Small intestine (tissue), 7 donors: ENCODE measurements around the gene IFNGR1. TPM values are rescaled to one million over a fixed set of nuclear protein-coding genes. Genes with fewer than 3 reads are reported as not detected.

ENCODE experiments used
- DNase-seq, 2 donors: peaks; one replicate each; pipeline versions ENCODE4 v3.0.0 to v3.0.0-alpha.2; 2013
- FAIRE-seq: peaks from 2 replicates; lab custom pipeline; 2012; peaks lifted over from hg19 to GRCh38; lab: Jason Lieb, UNC
- H3K27ac ChIP-seq, 3 donors: one replicate each; pipeline ENCODE4 v1.5.1; 2013; ENCODE audit warnings: low read length in 2 of 3, mild to moderate bottlenecking in 2 of 3, control low read depth in 1 of 3, inconsistent platforms in 1 of 3, low read depth in 1 of 3, moderate library complexity in 1 of 3
- H3K27me3 ChIP-seq, 3 donors: one replicate each; pipeline ENCODE4 v1.6.1; 2013; ENCODE audit warnings: low read length in 3 of 3, inconsistent platforms in 1 of 3; ENCODE audit not compliant: control insufficient read depth in 3 of 3, insufficient read depth in 3 of 3
- H3K36me3 ChIP-seq, 3 donors: one replicate each; pipeline ENCODE4 v1.6.1; 2013; ENCODE audit warnings: low read length in 3 of 3, inconsistent platforms in 1 of 3, low read depth in 1 of 3, mild to moderate bottlenecking in 1 of 3, moderate library complexity in 1 of 3; ENCODE audit not compliant: control insufficient read depth in 3 of 3, insufficient read depth in 2 of 3
- H3K4me1 ChIP-seq, 3 donors: one replicate each; pipeline ENCODE4 v1.6.1; 2013; ENCODE audit warnings: low read length in 2 of 3, inconsistent platforms in 1 of 3, low read depth in 1 of 3, mild to moderate bottlenecking in 1 of 3, moderate library complexity in 1 of 3; ENCODE audit not compliant: control insufficient read depth in 3 of 3, insufficient read depth in 2 of 3
- H3K4me3 ChIP-seq, 3 donors: one replicate each; pipeline ENCODE4 v1.5.1; 2013; ENCODE audit warnings: low read length in 3 of 3, control low read depth in 1 of 3, inconsistent platforms in 1 of 3, low read depth in 1 of 3, mild to moderate bottlenecking in 1 of 3, moderate library complexity in 1 of 3
- H3K9me3 ChIP-seq, 2 donors: one replicate each; pipeline ENCODE4 v1.6.1; 2013; ENCODE audit warnings: low read depth in 1 of 2, low read length in 1 of 2; ENCODE audit not compliant: control insufficient read depth in 2 of 2, insufficient read depth in 1 of 2
- WGBS, 3 donors: extraction: QIAGEN DNeasy Blood & Tissue Kit; methylation state at CpG; one replicate each; pipeline ENCODE4 v1.1.7; 2013; 5-methylcytosine and 5-hydroxymethylcytosine counted together
- polyA plus RNA-seq, 4 donors: library from polyadenylated mRNA; stranded (reverse) in 3 of 4; unstranded in 1 of 4; fragments of 200-250 nt in 3 of 4; fragments of 120-200 nt in 1 of 4; gene quantifications; one replicate each; pipeline versions ENCODE4 v1.2.1 to v1.2.3, GENCODE V29; 2013
- donor health status: healthy with polysubstance abuse.
- donor health status: control.
- donor health status: control.
- donor health status: Bipolar disorder and iron deficiency.
- donor health status: healthy.

IFNGR1 gene
- polyA plus RNA-seq, 4 donors = 78.1 to 109 (median 90.5) TPM

DNA sequence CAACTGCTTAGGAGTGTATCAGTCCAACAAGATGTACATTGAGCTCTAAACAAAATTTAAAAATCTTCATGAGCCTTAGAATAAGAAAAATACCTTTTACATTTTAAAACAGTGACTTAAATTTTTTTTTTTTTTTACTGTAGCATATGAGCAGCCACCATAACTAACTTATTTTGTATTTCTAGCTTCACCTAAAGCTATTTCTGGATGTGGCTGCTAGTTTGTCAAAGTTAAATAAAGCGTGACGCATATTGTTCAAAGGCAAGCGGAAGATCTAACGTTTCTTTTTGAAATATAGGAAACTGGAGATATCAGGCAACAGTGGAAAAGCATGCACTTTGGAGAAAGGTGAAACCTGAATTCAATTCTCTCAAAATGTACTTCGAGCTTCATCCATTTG, 42.5 kb downstream of the IFNGR1 start:
- no peak for FAIRE-seq
- Histone ChIP-seq H3K9me3 (peaks cover 0 to 20% of the 10 kb centered on the region in 2 donors), H3K4me3 (no peak overlapping the region), H3K4me1 (no peaks in the 10 kb centered on the region), H3K27ac (no peak overlapping the region), H3K36me3 (no peaks in the 10 kb centered on the region), H3K27me3 (no peaks in the 10 kb centered on the region)
- WGBS, 3 donors = 90 to 95% (median 93%) methylated on average over 5 of the region's 5 CpGs
- no peak for DNase-seq

- WGBS, 3 donors = 86 to 92% (median 87%) methylated on average over 1 of the region's 1 CpG
- DNase-seq (no peak), FAIRE-seq (peak; percentile 84)
- Histone ChIP-seq H3K27ac (no peak overlapping the region), H3K9me3 (peaks cover 0 to 14% of the 10 kb centered on the region in 2 donors), H3K36me3 (no peaks in the 10 kb centered on the region), H3K4me1 (no peaks in the 10 kb centered on the region), H3K27me3 (no peaks in the 10 kb centered on the region), H3K4me3 (no peak overlapping the region)
Measured at GRCh38 chr6:137175868-137176245, 43.3 kb downstream of the IFNGR1 start.

DNA sequence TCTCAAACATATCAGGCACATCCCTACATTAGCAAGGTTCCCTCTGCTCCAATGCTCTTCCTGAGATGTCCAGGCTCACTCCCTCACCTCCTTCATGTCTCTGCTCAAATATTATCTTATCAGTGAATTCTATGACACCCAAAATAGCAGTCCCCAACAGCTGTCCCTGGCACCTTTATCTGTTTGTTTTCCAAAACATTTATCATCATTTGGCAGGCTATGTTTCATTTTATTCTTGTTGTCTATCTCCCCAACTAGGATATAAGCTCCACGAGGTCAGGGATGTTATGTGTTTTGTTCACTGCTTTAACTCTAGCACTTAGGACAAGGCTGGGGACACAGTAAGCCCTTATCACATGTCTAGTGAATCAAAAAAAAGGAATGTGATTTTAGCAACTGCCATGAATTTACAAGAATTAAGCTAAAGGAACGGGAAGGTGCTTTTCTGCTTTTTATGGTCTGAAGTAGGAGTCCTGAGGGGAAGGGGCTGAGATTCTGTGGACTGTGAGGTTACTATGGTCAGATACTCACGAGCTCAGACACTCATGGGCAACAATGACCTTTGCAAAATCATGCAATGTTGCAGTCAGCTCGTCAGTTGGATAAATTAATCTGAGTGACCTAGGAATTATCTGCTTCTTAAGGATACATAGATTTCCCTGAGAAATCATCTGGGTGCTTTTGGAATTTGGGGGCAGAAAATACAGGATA, 43.9 kb downstream of the IFNGR1 start:
- H3K27me3 ChIP-seq = no peaks in the 10 kb centered on the region
- no peak for FAIRE-seq
- 32 to 57% (median 38%) methylated on average over 4 of the region's 4 CpGs for WGBS, 3 donors

GRCh38 chr6:137173501-137173900, 45.7 kb downstream of the IFNGR1 start, which contains the start of gene IL22RA2:
TSS of gene IL22RA2 (minus strand) at chr6:137173644. CDS start at chr6:137161749, 11,895 bp downstream.
- H3K36me3 ChIP-seq = no peaks in the 10 kb centered on the region
- DNase-seq (no peak), FAIRE-seq (no peak)
- no peaks in the 10 kb centered on the region for H3K27me3 ChIP-seq
- peaks cover 0 to 3% of the 10 kb centered on the region in 2 donors for H3K9me3 ChIP-seq
- no peak within 1 kb of the TSS for H3K27ac ChIP-seq
- no peak within 1 kb of the TSS for H3K4me3 ChIP-seq
- WGBS, 3 donors = 95 to 97% (median 95%) methylated on average over 4 of the region's 4 CpGs
- no peaks in the 10 kb centered on the region for H3K4me1 ChIP-seq

More for the DNA sequence above, 43.9 kb downstream of the IFNGR1 start:
- DNase-seq = no peak
- peaks cover 0 to 11% of the 10 kb centered on the region in 2 donors for H3K9me3 ChIP-seq
- no peaks in the 10 kb centered on the region for H3K4me1 ChIP-seq
- no peaks in the 10 kb centered on the region for H3K36me3 ChIP-seq
- no peak overlapping the region for H3K27ac ChIP-seq
- H3K4me3 ChIP-seq = no peak overlapping the region

DNA sequence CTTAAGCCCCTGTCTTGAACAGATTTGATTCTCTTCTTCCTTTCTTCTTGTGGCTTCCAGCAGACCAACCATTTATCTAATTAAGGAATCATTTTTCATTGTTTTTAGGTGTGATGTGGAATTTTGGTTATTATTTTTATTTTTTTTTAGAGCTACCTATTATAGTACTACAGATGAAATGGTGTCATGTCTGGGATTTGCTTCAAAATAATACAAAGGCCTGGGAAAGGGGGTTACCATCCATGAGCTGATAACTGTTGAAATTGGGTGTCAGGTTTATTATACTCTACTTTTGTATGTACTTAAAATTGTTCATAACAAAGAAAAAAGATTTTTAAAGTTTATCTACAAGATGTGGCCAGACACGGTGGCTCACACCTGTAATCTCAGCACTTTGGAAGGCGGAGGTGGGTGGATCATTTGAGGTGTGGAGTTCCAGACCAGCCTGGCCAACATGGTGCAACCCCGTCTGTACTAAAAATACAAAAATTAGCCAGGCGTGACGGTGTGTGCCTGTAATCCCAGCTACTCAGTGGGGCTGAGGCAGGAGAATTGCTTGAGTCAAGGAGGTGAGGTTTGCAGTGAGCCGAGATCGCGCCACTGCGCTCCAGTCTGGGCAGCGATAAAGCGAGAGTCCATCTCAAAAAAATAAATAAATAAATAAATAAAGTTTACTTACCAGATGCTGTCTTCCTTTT, 46.3 kb downstream of the IFNGR1 start:
- Histone ChIP-seq H3K27ac (no peak overlapping the region), H3K4me1 (no peaks in the 10 kb centered on the region), H3K4me3 (no peak overlapping the region), H3K27me3 (no peaks in the 10 kb centered on the region), H3K36me3 (no peaks in the 10 kb centered on the region), H3K9me3 (peaks cover 0 to 3% of the 10 kb centered on the region in 2 donors)
- DNase-seq (no peak), FAIRE-seq (no peak)
- WGBS, 3 donors = 97% methylated on average over 11 of the region's 11 CpGs

GRCh38 chr6:137171824-137172733, 47.1 kb downstream of the IFNGR1 start:
- Histone ChIP-seq H3K4me3 (no peak overlapping the region), H3K36me3 (no peaks in the 10 kb centered on the region), H3K9me3 (peaks cover 0 to 3% of the 10 kb centered on the region in 2 donors), H3K27me3 (no peaks in the 10 kb centered on the region), H3K4me1 (no peaks in the 10 kb centered on the region), H3K27ac (no peak overlapping the region)
- WGBS, 3 donors = 61 to 80% (median 72%) methylated on average over 13 of the region's 13 CpGs
- FAIRE-seq (no peak), DNase-seq (no peak)

- FAIRE-seq = no peak
- no peaks in the 10 kb centered on the region for H3K36me3 ChIP-seq
- no peaks in the 10 kb centered on the region for H3K4me1 ChIP-seq
- no peak overlapping the region for H3K27ac ChIP-seq
- no peak for DNase-seq
- peaks cover 0 to 3% of the 10 kb centered on the region in 2 donors for H3K9me3 ChIP-seq
- no peak overlapping the region for H3K4me3 ChIP-seq
- H3K27me3 ChIP-seq = no peaks in the 10 kb centered on the region
- WGBS, 3 donors = 63 to 89% (median 81%) methylated on average over 1 of the region's 1 CpG
Measured at GRCh38 chr6:137171053-137171374, 48.2 kb downstream of the IFNGR1 start.
